ENCODE results near the gene UTP14A.

Gene UTP14A

GRCh38 chrX:129900054-129900453 lies 5.9 kb upstream of the UTP14A start:
- TF ChIP-seq, protein P1, sequence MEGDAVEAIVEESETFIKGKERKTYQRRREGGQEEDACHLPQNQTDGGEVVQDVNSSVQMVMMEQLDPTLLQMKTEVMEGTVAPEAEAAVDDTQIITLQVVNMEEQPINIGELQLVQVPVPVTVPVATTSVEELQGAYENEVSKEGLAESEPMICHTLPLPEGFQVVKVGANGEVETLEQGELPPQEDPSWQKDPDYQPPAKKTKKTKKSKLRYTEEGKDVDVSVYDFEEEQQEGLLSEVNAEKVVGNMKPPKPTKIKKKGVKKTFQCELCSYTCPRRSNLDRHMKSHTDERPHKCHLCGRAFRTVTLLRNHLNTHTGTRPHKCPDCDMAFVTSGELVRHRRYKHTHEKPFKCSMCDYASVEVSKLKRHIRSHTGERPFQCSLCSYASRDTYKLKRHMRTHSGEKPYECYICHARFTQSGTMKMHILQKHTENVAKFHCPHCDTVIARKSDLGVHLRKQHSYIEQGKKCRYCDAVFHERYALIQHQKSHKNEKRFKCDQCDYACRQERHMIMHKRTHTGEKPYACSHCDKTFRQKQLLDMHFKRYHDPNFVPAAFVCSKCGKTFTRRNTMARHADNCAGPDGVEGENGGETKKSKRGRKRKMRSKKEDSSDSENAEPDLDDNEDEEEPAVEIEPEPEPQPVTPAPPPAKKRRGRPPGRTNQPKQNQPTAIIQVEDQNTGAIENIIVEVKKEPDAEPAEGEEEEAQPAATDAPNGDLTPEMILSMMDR (IDR thresholded peaks at IDR 0.05; ENCODE audit: low read depth, low read length): no peak
- H3K4me3 ChIP-seq (replicated peaks in 1 of 2; ENCODE audit: low read depth in 2 of 2, low read length in 2 of 2): no peak overlapping the region

GRCh38 chrX:129908636-129909035 lies 2.7 kb downstream of the UTP14A start:
- TF ChIP-seq, protein P1 (IDR thresholded peaks at IDR 0.05; ENCODE audit: low read depth, low read length): no peak
- no peak overlapping the region for H3K4me3 ChIP-seq (replicated peaks in 1 of 2; ENCODE audit: low read depth in 2 of 2, low read length in 2 of 2)
- no peak for DNase-seq (ENCODE audit: low read depth in 2 of 2)

More at GRCh38 chrX:129900054-129900453, 5.9 kb upstream of the UTP14A start:
- DNase-seq (ENCODE audit: low read depth in 2 of 2): no peak

- peak; percentile 85 to 88 for DNase-seq (ENCODE audit: low read depth in 2 of 2)
- no peak overlapping the region for H3K4me3 ChIP-seq (replicated peaks in 1 of 2; ENCODE audit: low read depth in 2 of 2, low read length in 2 of 2)
- TF ChIP-seq, protein P1 (IDR thresholded peaks at IDR 0.05; ENCODE audit: low read depth, low read length): peak; percentile 56
Measured at GRCh38 chrX:129925305-129926092, 19.5 kb downstream of the UTP14A start.

DNA sequence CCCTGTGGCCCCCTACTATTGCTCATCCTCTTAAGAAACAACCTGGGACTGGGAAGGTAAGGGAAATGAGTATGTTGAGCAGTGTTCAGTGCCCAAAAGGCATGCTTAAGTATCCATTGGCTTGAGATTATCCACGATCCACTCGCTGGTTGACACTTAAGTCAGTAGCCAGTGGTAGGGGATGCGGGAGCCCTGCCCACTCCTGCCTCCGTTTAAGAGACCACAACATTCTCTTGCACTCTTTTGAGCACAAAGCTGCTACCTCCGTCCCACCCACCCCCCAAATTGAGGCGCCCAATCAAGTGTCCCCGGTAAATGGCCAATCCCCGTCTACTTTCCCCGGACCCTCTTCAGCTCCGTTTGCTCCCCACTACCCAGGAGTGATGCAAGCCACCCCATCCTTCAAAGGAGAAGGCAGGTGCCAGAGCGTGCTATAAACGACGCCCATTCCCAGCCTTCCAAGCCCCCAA lies 25.0 kb downstream of the UTP14A start:
- peak in 1 of 2 donors; percentile 8 for DNase-seq (ENCODE audit: low read depth in 2 of 2)
- peak overlapping the region; percentile 53 to 59 for H3K4me3 ChIP-seq (replicated peaks in 1 of 2; ENCODE audit: low read depth in 2 of 2, low read length in 2 of 2)
- TF ChIP-seq, protein P1 (IDR thresholded peaks at IDR 0.05; ENCODE audit: low read depth, low read length): no peak

GRCh38 chrX:129931411-129932015 lies 25.5 kb downstream of the UTP14A start:
- peak overlapping the region; percentile 53 to 60 for H3K4me3 ChIP-seq (replicated peaks in 1 of 2; ENCODE audit: low read depth in 2 of 2, low read length in 2 of 2)
- TF ChIP-seq, protein P1 (IDR thresholded peaks at IDR 0.05; ENCODE audit: low read depth, low read length): no peak
- peak; percentile 95 to 97 for DNase-seq (ENCODE audit: low read depth in 2 of 2)

- peak; percentile 86 to 94 for DNase-seq (ENCODE audit: low read depth in 2 of 2)
- peak overlapping the region; percentile 52 to 60 for H3K4me3 ChIP-seq (replicated peaks in 1 of 2; ENCODE audit: low read depth in 2 of 2, low read length in 2 of 2)
- TF ChIP-seq, protein P1 (IDR thresholded peaks at IDR 0.05; ENCODE audit: low read depth, low read length): no peak
Measured at GRCh38 chrX:129932016-129932820, 26.3 kb downstream of the UTP14A start.

Data from cardiac fibroblast (primary cell).